ENCODE measurements around the gene CCR5. TPM values are rescaled to one million over a fixed set of nuclear protein-coding genes. Genes with fewer than 3 reads are reported as not detected.
"Not testable (repeated sequence)": the region's sequence is repeated elsewhere in the genome, so short reads cannot be mapped to it uniquely, and the experiment has no call there.

The CCR5 gene
- total RNA-seq: 10 to 100 TPM; 87.0 to 99.8 TPM

- peak within 1 kb of the TSS; percentile 98 for H3K27ac Mint-ChIP-seq
- H3K27me3 Mint-ChIP-seq: peaks cover 6% of the 10 kb centered on the region
- CTCF ChIA-PET: interaction anchor here (0.7 to 14.1 kb wide), 34 partner anchors 9 to 432 kb away, joined by 3 to 248 read pairs (median 10); partner anchors contain the start of genes CCR1, CCR2, CCR5AS and CCRL2
- no peaks in the 10 kb centered on the region for H3K9me3 Mint-ChIP-seq (ENCODE audit: low read depth)
- DNase-seq (peak; percentile 81), ATAC-seq (peak; percentile 48)
- H3K36me3 Mint-ChIP-seq: peaks cover 47% of the 10 kb centered on the region
- peak within 1 kb of the TSS; percentile 82 for H3K4me3 Mint-ChIP-seq
- H3K4me1 Mint-ChIP-seq: peaks cover 91% of the 10 kb centered on the region
These were observed at the start of gene CCR5 for GRCh38 chr3:46370839-46371518. Gene CCR5, plus strand, starts transcription at chr3:46370946. Its CDS starts 1,957 bp downstream, at chr3:46372903.

- no peak overlapping the region for H3K27ac Mint-ChIP-seq
- DNase-seq (no peak), ATAC-seq (no peak)
- H3K36me3 Mint-ChIP-seq: peaks cover 14% of the 10 kb centered on the region
- H3K4me3 Mint-ChIP-seq: no peak overlapping the region
- H3K4me1 Mint-ChIP-seq: peaks cover 4% of the 10 kb centered on the region
- H3K27me3 Mint-ChIP-seq: peaks cover 22% of the 10 kb centered on the region
- CTCF ChIA-PET: interaction anchor here (1.5 kb wide), 1 partner anchor 12 kb away, joined by 4 read pairs; no protein-coding TSS in a partner anchor
- H3K9me3 Mint-ChIP-seq (ENCODE audit: low read depth): peaks cover 19% of the 10 kb centered on the region
These were observed 49.2 kb upstream of the CCR5 start for GRCh38 chr3:46321461-46322104.

DNA sequence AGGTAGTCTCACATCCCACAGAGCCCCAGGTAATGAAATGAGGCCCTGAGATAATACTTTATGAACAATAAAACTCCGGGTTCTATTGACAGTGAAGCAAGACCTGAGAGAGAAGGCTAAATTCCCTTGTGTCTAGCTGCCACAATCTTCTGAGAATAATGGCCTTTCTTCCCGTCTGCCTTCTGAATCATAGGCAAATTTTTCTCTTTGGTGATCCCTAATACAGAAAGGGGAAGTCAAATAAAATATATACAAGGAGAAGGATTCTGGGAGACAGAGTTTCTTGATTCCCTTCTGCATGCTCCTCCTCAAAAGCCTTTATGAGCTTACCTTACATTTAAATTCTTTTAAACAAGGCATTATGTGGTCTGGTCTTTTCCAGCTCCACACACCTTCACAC, 46.7 kb upstream of the CCR5 start:
- peaks cover 4% of the 10 kb centered on the region for H3K4me1 Mint-ChIP-seq
- no peak overlapping the region for H3K27ac Mint-ChIP-seq
- H3K27me3 Mint-ChIP-seq: peaks cover 22% of the 10 kb centered on the region
- CTCF ChIA-PET: no interaction called here
- no peak overlapping the region for H3K4me3 Mint-ChIP-seq
- H3K9me3 Mint-ChIP-seq (ENCODE audit: low read depth): peaks cover 11% of the 10 kb centered on the region
- ATAC-seq (no peak), DNase-seq (no peak)
- peaks cover 10% of the 10 kb centered on the region for H3K36me3 Mint-ChIP-seq

GRCh38 chr3:46325645-46326300, 45.0 kb upstream of the CCR5 start:
- CTCF ChIA-PET: interaction anchor here (1.0 kb wide), 1 partner anchor 9 kb away, joined by 3 read pairs; no protein-coding TSS in a partner anchor
- H3K27me3 Mint-ChIP-seq: peaks cover 22% of the 10 kb centered on the region
- H3K27ac Mint-ChIP-seq: no peak overlapping the region
- H3K4me1 Mint-ChIP-seq: peaks cover 4% of the 10 kb centered on the region
- DNase-seq (no peak), ATAC-seq (no peak)
- peaks cover 10% of the 10 kb centered on the region for H3K36me3 Mint-ChIP-seq
- H3K9me3 Mint-ChIP-seq (ENCODE audit: low read depth): peaks cover 11% of the 10 kb centered on the region
- H3K4me3 Mint-ChIP-seq: no peak overlapping the region

- peaks cover 18% of the 10 kb centered on the region for H3K36me3 Mint-ChIP-seq
- ATAC-seq, H3K27ac Mint-ChIP-seq: not testable (repeated sequence)
These were observed 40.1 kb upstream of the CCR5 start for GRCh38 chr3:46330676-46331075.

DNA sequence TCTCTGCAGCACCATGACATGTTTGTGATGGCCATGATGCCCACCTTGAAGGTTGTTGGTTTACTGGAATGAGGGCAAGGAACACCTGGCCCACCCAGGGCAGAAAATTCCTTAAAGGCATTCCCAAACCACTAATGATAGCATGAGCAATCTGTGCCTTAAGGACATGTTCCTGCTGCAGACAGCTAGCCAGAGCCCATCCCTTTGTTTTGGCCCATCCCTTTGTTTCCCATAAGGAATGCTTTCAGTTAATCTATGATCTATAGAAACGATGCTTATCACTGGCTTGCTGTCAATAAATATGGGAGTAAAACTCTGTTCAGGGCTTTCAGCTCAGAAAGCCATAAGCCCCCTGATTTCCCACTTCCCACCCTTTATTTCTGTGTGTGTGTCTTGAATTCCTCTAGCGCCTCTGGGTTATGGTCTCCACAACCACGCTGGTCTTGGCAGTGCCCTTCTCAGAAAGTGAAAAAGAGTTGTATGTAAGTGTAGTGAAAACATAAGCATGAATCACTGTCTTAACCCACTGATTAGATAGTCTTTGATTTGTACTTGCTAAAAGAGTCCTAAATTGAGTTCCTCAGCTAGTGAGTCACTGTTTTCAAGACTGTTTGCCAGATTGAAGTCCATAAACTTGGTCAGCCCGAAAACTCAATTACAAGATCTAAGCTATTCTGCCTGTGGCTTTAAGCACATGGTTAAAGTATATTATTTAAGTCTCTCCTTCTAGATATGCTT, 35.8 kb upstream of the CCR5 start:
- Mint-ChIP-seq H3K27me3 (peaks cover 24% of the 10 kb centered on the region), H3K4me1 (peaks cover 33% of the 10 kb centered on the region), H3K36me3 (peaks cover 55% of the 10 kb centered on the region), H3K9me3 (ENCODE audit: low read depth) (peaks cover 20% of the 10 kb centered on the region), H3K27ac (no peak overlapping the region), H3K4me3 (no peak overlapping the region)
- no peak for DNase-seq
- peak; percentile 36 for ATAC-seq
- CTCF ChIA-PET: interaction anchor here (1.0 kb wide), 1 partner anchor 19 kb away, joined by 3 read pairs; the partner anchor contains the start of gene CCR2

More at GRCh38 chr3:46330676-46331075, 40.1 kb upstream of the CCR5 start:
- DNase-seq; H3K4me3 Mint-ChIP-seq; H3K9me3 Mint-ChIP-seq (ENCODE audit: low read depth); CTCF ChIA-PET: not testable (repeated sequence)
- H3K4me1 Mint-ChIP-seq: peaks cover 17% of the 10 kb centered on the region
- H3K27me3 Mint-ChIP-seq: peaks cover 24% of the 10 kb centered on the region

GRCh38 chr3:46335541-46335940, 35.2 kb upstream of the CCR5 start:
- Mint-ChIP-seq H3K4me3 (no peak overlapping the region), H3K4me1 (peaks cover 33% of the 10 kb centered on the region), H3K9me3 (ENCODE audit: low read depth) (peaks cover 24% of the 10 kb centered on the region), H3K27me3 (peaks cover 24% of the 10 kb centered on the region), H3K36me3 (peaks cover 59% of the 10 kb centered on the region), H3K27ac (no peak overlapping the region)
- CTCF ChIA-PET: interaction anchor here (1.0 to 1.4 kb wide), 2 partner anchors 19 to 35 kb away, joined by 3 to 7 read pairs; partner anchors contain the start of genes CCR2 and CCR5
- DNase-seq (no peak), ATAC-seq (no peak)

DNA sequence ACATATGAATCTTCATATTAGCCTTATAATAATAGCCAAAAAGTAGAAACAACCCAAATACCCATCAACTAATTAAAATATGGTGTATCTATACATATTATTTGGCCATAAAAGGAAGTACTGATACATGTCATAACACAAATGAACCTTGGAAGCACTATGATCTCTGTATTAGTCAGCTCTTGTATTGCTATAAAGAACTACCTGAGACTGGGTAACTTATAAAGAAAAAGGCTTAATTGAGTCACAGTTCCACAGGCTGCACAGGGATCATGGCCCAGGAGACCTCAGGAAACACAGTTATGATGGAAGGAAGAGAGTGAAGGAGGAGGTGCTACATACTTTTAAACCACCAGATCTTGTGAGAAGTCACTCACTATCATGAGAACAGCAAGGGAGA, 32.8 kb upstream of the CCR5 start:
- DNase-seq: no peak
- peaks cover 49% of the 10 kb centered on the region for H3K36me3 Mint-ChIP-seq
- CTCF ChIA-PET: no interaction called here
- peaks cover 24% of the 10 kb centered on the region for H3K9me3 Mint-ChIP-seq (ENCODE audit: low read depth)
- peaks cover 10% of the 10 kb centered on the region for H3K27me3 Mint-ChIP-seq
- peaks cover 33% of the 10 kb centered on the region for H3K4me1 Mint-ChIP-seq
- ATAC-seq: peak; percentile 23
- H3K4me3 Mint-ChIP-seq: no peak overlapping the region
- no peak overlapping the region for H3K27ac Mint-ChIP-seq

- Mint-ChIP-seq H3K9me3 (ENCODE audit: low read depth) (peaks cover 24% of the 10 kb centered on the region), H3K27me3 (peaks cover 7% of the 10 kb centered on the region), H3K36me3 (peaks cover 51% of the 10 kb centered on the region), H3K4me1 (peaks cover 28% of the 10 kb centered on the region), H3K4me3 (no peak overlapping the region), H3K27ac (no peak overlapping the region)
- ATAC-seq: no peak
- CTCF ChIA-PET: no interaction called here
- DNase-seq: no peak
These were observed 31.9 kb upstream of the CCR5 start for GRCh38 chr3:46338840-46339239.

GRCh38 chr3:46344476-46344875, 26.3 kb upstream of the CCR5 start:
- ATAC-seq (no peak), DNase-seq (no peak)
- H3K4me3 Mint-ChIP-seq: no peak overlapping the region
- peaks cover 20% of the 10 kb centered on the region for H3K4me1 Mint-ChIP-seq
- no peaks in the 10 kb centered on the region for H3K27me3 Mint-ChIP-seq
- no peak overlapping the region for H3K27ac Mint-ChIP-seq
- CTCF ChIA-PET: no interaction called here
- peaks cover 18% of the 10 kb centered on the region for H3K9me3 Mint-ChIP-seq (ENCODE audit: low read depth)
- H3K36me3 Mint-ChIP-seq: peaks cover 49% of the 10 kb centered on the region

GRCh38 chr3:46348823-46349482, 21.8 kb upstream of the CCR5 start:
- H3K4me3 Mint-ChIP-seq: peak overlapping the region; percentile 25
- peaks cover 34% of the 10 kb centered on the region for H3K36me3 Mint-ChIP-seq
- CTCF ChIA-PET: interaction anchor here (0.6 to 4.5 kb wide), 10 partner anchors 15 to 124 kb away, joined by 3 to 62 read pairs (median 4); partner anchors contain the start of gene CCR5
- no peak for ATAC-seq
- H3K9me3 Mint-ChIP-seq (ENCODE audit: low read depth): peaks cover 9% of the 10 kb centered on the region
- H3K27ac Mint-ChIP-seq: peak overlapping the region; percentile 93
- peaks cover 63% of the 10 kb centered on the region for H3K4me1 Mint-ChIP-seq
- DNase-seq: peak; percentile 52
- H3K27me3 Mint-ChIP-seq: peaks cover 5% of the 10 kb centered on the region

DNA sequence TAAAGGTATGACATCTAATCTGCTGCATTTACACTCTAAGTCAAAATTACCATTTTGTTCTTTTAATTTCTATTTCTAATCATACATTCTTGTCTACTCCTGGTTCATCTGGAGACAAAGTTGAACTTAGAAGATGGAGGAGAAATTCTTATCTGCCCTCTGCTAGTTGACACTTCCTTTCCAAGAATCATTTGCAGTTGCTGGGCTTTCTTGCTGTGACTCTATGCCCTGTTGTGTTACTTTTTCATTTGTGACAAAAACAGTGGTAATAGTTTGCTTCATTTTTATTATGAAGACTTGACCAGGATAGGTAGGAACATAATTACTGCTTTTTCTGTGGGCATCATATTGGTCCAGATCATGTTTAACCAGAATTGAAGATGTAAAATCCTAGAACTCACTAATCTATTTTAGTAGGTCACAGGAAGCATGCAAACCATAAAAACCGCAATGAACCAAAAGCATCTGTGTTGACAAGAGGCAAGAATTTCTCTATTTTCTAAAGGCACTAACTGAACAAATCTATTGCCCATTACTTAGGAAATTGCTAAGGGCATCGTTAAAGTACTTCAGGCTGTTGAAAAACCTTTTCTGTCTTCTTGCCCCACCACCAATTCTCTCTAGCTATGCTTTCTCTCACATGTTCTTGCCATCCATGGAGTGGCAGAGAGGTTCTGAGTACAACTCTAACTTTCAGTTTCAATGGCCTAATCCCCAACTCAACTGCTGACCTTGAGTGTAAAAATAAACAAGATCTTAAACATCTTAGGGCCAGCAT, 21.1 kb upstream of the CCR5 start:
- CTCF ChIA-PET: interaction anchor here (0.9 to 4.5 kb wide), 11 partner anchors 11 to 125 kb away, joined by 3 to 62 read pairs (median 5); partner anchors contain the start of gene CCR5
- no peak for DNase-seq
- peaks cover 36% of the 10 kb centered on the region for H3K36me3 Mint-ChIP-seq

More for the DNA sequence above, 21.1 kb upstream of the CCR5 start:
- peak; percentile 66 for ATAC-seq
- H3K4me1 Mint-ChIP-seq: peaks cover 71% of the 10 kb centered on the region
- peaks cover 9% of the 10 kb centered on the region for H3K9me3 Mint-ChIP-seq (ENCODE audit: low read depth)
- H3K27me3 Mint-ChIP-seq: peaks cover 9% of the 10 kb centered on the region
- H3K4me3 Mint-ChIP-seq: peak overlapping the region; percentile 25
- peak overlapping the region; percentile 93 for H3K27ac Mint-ChIP-seq
